Measurements from ENCODE around the gene ZNF451.

GRCh38 chr6:57163956-57164355 lies 74.0 kb downstream of the ZNF451 start:
- TF ChIP-seq, protein P1, sequence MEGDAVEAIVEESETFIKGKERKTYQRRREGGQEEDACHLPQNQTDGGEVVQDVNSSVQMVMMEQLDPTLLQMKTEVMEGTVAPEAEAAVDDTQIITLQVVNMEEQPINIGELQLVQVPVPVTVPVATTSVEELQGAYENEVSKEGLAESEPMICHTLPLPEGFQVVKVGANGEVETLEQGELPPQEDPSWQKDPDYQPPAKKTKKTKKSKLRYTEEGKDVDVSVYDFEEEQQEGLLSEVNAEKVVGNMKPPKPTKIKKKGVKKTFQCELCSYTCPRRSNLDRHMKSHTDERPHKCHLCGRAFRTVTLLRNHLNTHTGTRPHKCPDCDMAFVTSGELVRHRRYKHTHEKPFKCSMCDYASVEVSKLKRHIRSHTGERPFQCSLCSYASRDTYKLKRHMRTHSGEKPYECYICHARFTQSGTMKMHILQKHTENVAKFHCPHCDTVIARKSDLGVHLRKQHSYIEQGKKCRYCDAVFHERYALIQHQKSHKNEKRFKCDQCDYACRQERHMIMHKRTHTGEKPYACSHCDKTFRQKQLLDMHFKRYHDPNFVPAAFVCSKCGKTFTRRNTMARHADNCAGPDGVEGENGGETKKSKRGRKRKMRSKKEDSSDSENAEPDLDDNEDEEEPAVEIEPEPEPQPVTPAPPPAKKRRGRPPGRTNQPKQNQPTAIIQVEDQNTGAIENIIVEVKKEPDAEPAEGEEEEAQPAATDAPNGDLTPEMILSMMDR (IDR thresholded peaks at IDR 0.05) = no peak
- TF ChIP-seq POLR2A (IDR thresholded peaks at IDR 0.05) = no peak
